ENCODE results near the gene GTF3C4. TPM values are rescaled to one million over a fixed set of nuclear protein-coding genes. Genes with fewer than 3 reads are reported as not detected.

The GTF3C4 gene
- total RNA-seq, 1 experiment from 2014 or later = 25.1 TPM

GRCh38 chr9:132622159-132622558, 48.1 kb upstream of the GTF3C4 start:
- BruUV-seq (replicated peaks) = no TSS peak
- ChIA-PET POLR2A (interaction anchor here (0.6 kb wide), 1 partner anchor 409 kb away, joined by 4 read pairs; no protein-coding TSS in a partner anchor), CTCF (interaction anchor here (0.7 kb wide), 1 partner anchor 57 kb away, joined by 7 read pairs; no protein-coding TSS in a partner anchor)
- DNase-seq (ENCODE audit: low read depth, low spot score) (no peak), ATAC-seq (no peak)
- Histone ChIP-seq H3K27ac (ENCODE audit: low read length) (no peak overlapping the region), H3K27me3 (ENCODE audit: control insufficient read depth, insufficient read depth, low read length) (no peaks in the 10 kb centered on the region), H3K36me3 (ENCODE audit: control insufficient read depth, insufficient read depth, low read length) (peaks cover 9% of the 10 kb centered on the region), H3K4me1 (ENCODE audit: control insufficient read depth, insufficient read depth, low read length) (no peaks in the 10 kb centered on the region), H3K4me3 (ENCODE audit: low read depth in 2 of 2, low read length in 2 of 2) (no peak overlapping the region), H3K9me3 (ENCODE audit: control insufficient read depth, insufficient read depth, low read depth, low read length) (no peaks in the 10 kb centered on the region)
- in situ Hi-C loops (cut with HindIII; ENCODE audit: low pct_unique_long_range_greater_than_20kb, low sequenced_read_pairs) = no loop called here
- no peak for TF ChIP-seq POLR2AphosphoS5 (IDR thresholded peaks at IDR 0.05; ENCODE audit: low read depth, low read length)
- no peak for TF ChIP-seq SIN3A (IDR thresholded peaks at IDR 0.05; ENCODE audit: borderline replicate concordance, insufficient read depth, low read depth, low read length)
- TF ChIP-seq REST (IDR thresholded peaks at IDR 0.05; ENCODE audit: insufficient read depth in 1 of 2, low read depth in 2 of 2, low read length in 1 of 2) = no peak
- TF ChIP-seq TCF7L2 (IDR thresholded peaks at IDR 0.05; ENCODE audit: low read depth, low read length) = no peak
- no peak for TF ChIP-seq CTCF (IDR thresholded peaks at IDR 0.05)
- intact Hi-C loops (cut with micrococcal nuclease; ENCODE audit: unreplicated experiment) = no loop called here

GRCh38 chr9:132626285-132626684, 44.0 kb upstream of the GTF3C4 start:
- H3K4me1 ChIP-seq (ENCODE audit: control insufficient read depth, insufficient read depth, low read length) = no peaks in the 10 kb centered on the region
- DNase-seq (ENCODE audit: low read depth, low spot score) (no peak), ATAC-seq (no peak)
- ChIA-PET POLR2A (no interaction called here), CTCF (no interaction called here)
- TF ChIP-seq REST (IDR thresholded peaks at IDR 0.05; ENCODE audit: insufficient read depth in 1 of 2, low read depth in 2 of 2, low read length in 1 of 2) = no peak
- no peak for TF ChIP-seq POLR2AphosphoS5 (IDR thresholded peaks at IDR 0.05; ENCODE audit: low read depth, low read length)
- no peak for TF ChIP-seq CTCF (IDR thresholded peaks at IDR 0.05)
- no peak for TF ChIP-seq TCF7L2 (IDR thresholded peaks at IDR 0.05; ENCODE audit: low read depth, low read length)
- no peak for TF ChIP-seq SIN3A (IDR thresholded peaks at IDR 0.05; ENCODE audit: borderline replicate concordance, insufficient read depth, low read depth, low read length)
- in situ Hi-C loops (cut with HindIII; ENCODE audit: low pct_unique_long_range_greater_than_20kb, low sequenced_read_pairs) (no loop called here), intact Hi-C loops (cut with micrococcal nuclease; ENCODE audit: unreplicated experiment) (no loop called here)
- no peaks in the 10 kb centered on the region for H3K9me3 ChIP-seq (ENCODE audit: control insufficient read depth, insufficient read depth, low read depth, low read length)
- peaks cover 3% of the 10 kb centered on the region for H3K36me3 ChIP-seq (ENCODE audit: control insufficient read depth, insufficient read depth, low read length)
- H3K27ac ChIP-seq (ENCODE audit: low read length) = no peak overlapping the region
- BruUV-seq (replicated peaks) = no TSS peak
- no peak overlapping the region for H3K4me3 ChIP-seq (ENCODE audit: low read depth in 2 of 2, low read length in 2 of 2)
- no peaks in the 10 kb centered on the region for H3K27me3 ChIP-seq (ENCODE audit: control insufficient read depth, insufficient read depth, low read length)

Measured in Panc1 (cell line).